Measurements from ENCODE around the gene CPA4.

DNA sequence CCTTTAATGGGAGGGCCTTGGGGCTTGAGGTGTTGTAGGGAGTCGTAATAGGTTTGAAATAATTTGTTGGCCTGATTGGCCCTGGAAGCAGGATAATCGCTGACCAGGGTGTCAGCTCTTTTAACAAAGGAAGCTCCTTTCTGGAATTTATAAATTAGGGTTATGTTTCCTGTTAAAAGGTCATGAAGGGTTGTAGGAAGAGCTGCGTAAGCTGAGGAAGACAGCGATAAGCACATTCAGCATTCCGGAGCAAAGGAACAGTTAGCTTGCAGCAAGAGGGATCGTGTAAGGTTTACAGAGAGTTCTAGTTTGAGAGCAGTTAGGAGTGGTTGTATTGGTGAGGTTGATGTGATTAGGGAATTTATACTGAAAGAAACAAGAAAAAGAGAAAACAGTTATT is 21.3 kb downstream of the CPA4 start:
- TF ChIP-seq, protein P1, sequence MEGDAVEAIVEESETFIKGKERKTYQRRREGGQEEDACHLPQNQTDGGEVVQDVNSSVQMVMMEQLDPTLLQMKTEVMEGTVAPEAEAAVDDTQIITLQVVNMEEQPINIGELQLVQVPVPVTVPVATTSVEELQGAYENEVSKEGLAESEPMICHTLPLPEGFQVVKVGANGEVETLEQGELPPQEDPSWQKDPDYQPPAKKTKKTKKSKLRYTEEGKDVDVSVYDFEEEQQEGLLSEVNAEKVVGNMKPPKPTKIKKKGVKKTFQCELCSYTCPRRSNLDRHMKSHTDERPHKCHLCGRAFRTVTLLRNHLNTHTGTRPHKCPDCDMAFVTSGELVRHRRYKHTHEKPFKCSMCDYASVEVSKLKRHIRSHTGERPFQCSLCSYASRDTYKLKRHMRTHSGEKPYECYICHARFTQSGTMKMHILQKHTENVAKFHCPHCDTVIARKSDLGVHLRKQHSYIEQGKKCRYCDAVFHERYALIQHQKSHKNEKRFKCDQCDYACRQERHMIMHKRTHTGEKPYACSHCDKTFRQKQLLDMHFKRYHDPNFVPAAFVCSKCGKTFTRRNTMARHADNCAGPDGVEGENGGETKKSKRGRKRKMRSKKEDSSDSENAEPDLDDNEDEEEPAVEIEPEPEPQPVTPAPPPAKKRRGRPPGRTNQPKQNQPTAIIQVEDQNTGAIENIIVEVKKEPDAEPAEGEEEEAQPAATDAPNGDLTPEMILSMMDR (IDR thresholded peaks at IDR 0.05; ENCODE audit: low read depth, low read length): no peak
- no peak for TF ChIP-seq MYC (IDR thresholded peaks at IDR 0.05; ENCODE audit: low read depth, low read length)
